SJSA1 (cell line): ENCODE results near the gene SCUBE3. TPM values are rescaled to one million over a fixed set of nuclear protein-coding genes. Genes with fewer than 3 reads are reported as not detected.

Experiments
- DNase-seq, 2 experiments: peaks; one replicate each; pipeline ENCODE4 v3.0.0-alpha.2; 2015 to 2020; ENCODE audit warnings: low spot score in 2 of 2, low read depth in 1 of 2
- H3K27ac ChIP-seq: fragments of 250-450 bp; sonication (Bioruptor Pico); 2 replicates; pipeline ENCODE4 v1.5.1; 2020; ENCODE audit warnings: mild to moderate bottlenecking, moderate library complexity
- H3K27me3 ChIP-seq: fragments of 250-450 bp; sonication (Bioruptor Pico); replicated peaks from 2 replicates; pipeline ENCODE4 v1.5.1; 2020; ENCODE audit warnings: mild to moderate bottlenecking, moderate library complexity
- H3K36me3 ChIP-seq: fragments of 250-450 bp; sonication (Bioruptor Pico); 2 replicates; pipeline ENCODE4 v1.5.1; 2020; ENCODE audit warnings: mild to moderate bottlenecking
- H3K4me1 ChIP-seq: fragments of 250-450 bp; sonication (Bioruptor Pico); replicated peaks from 2 replicates; pipeline ENCODE4 v1.6.1; 2021; ENCODE audit warnings: mild to moderate bottlenecking
- H3K4me3 ChIP-seq: fragments of 250-450 bp; sonication (Bioruptor Pico); 2 replicates; pipeline ENCODE4 v1.5.1; 2020; ENCODE audit warnings: mild to moderate bottlenecking
- H3K9me3 ChIP-seq: fragments of 250-450 bp; sonication (Bioruptor Pico); replicated peaks from 2 replicates; pipeline ENCODE4 v1.5.1; 2020; ENCODE audit warnings: mild to moderate bottlenecking
- total RNA-seq: library from RNA; depleted of rRNA; stranded (reverse); fragments of >200 nt; shearing (Covaris generic); gene quantifications from 2 replicates; pipeline ENCODE4 v1.2.3, GENCODE V29; 2014

SCUBE3 gene
- total RNA-seq, 1 experiment from 2014 or later, result 4.7 TPM

GRCh38 chr6:35185971-35186370 is 27.8 kb upstream of the SCUBE3 start:
- DNase-seq, result no peak
- Histone ChIP-seq H3K36me3 (no peaks in the 10 kb centered on the region), H3K4me3 (no peak overlapping the region), H3K27me3 (no peaks in the 10 kb centered on the region), H3K9me3 (no peaks in the 10 kb centered on the region), H3K27ac (peak overlapping the region; percentile 54), H3K4me1 (peaks cover 44% of the 10 kb centered on the region)

- Histone ChIP-seq H3K9me3 (no peaks in the 10 kb centered on the region), H3K4me1 (peaks cover 44% of the 10 kb centered on the region), H3K4me3 (no peak overlapping the region), H3K27me3 (no peaks in the 10 kb centered on the region), H3K36me3 (no peaks in the 10 kb centered on the region), H3K27ac (no peak overlapping the region)
- no peak for DNase-seq
Observed at GRCh38 chr6:35186571-35186970, 27.2 kb upstream of the SCUBE3 start.

- Histone ChIP-seq H3K27ac (no peak overlapping the region), H3K36me3 (no peaks in the 10 kb centered on the region), H3K4me3 (no peak overlapping the region), H3K4me1 (peaks cover 57% of the 10 kb centered on the region), H3K9me3 (no peaks in the 10 kb centered on the region), H3K27me3 (no peaks in the 10 kb centered on the region)
- DNase-seq, result no peak
Observed at GRCh38 chr6:35188886-35189285, 24.9 kb upstream of the SCUBE3 start.

GRCh38 chr6:35190306-35190705 is 23.4 kb upstream of the SCUBE3 start:
- H3K27me3 ChIP-seq, result no peaks in the 10 kb centered on the region
- no peak for DNase-seq
- no peaks in the 10 kb centered on the region for H3K9me3 ChIP-seq
- H3K4me1 ChIP-seq, result peaks cover 57% of the 10 kb centered on the region
- no peaks in the 10 kb centered on the region for H3K36me3 ChIP-seq
- no peak overlapping the region for H3K27ac ChIP-seq
- H3K4me3 ChIP-seq, result no peak overlapping the region

- Histone ChIP-seq H3K4me1 (peaks cover 59% of the 10 kb centered on the region), H3K9me3 (no peaks in the 10 kb centered on the region), H3K27me3 (no peaks in the 10 kb centered on the region), H3K36me3 (no peaks in the 10 kb centered on the region), H3K4me3 (no peak overlapping the region), H3K27ac (peak overlapping the region; percentile 71)
- DNase-seq, result no peak
Observed at GRCh38 chr6:35191889-35192288, 21.9 kb upstream of the SCUBE3 start.

DNA sequence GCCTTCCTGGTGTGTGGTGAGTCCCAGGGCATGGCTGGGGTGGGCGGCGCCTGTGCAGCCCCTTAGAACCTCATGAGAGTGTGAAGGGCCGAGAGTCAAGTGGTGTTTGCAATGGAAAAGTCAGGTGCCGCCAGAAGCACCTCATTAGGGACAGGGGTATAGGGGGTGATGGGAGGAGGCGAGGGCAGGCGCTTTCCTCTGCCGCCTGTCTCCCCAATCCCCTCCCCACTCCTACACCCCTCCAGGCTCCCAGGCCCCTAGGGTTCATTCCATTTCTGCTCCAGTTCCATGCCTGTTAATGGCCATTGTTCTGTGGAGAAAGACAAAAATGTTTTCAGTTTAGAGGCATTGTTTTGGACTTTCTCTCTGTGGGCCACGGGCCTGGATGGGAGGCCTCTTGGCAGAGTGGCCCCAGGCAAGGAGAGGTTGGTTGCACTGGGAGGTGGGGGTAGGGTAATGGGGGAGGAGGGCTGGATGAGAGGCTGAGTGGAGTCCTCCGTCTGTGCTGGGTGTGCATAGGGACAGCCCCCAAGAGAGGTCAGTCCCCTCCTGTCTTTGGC is 21.4 kb upstream of the SCUBE3 start:
- peaks cover 64% of the 10 kb centered on the region for H3K4me1 ChIP-seq
- H3K9me3 ChIP-seq, result no peaks in the 10 kb centered on the region
- DNase-seq, result no peak
- no peaks in the 10 kb centered on the region for H3K36me3 ChIP-seq
- no peak overlapping the region for H3K4me3 ChIP-seq
- H3K27ac ChIP-seq, result peak overlapping the region; percentile 71
- H3K27me3 ChIP-seq, result no peaks in the 10 kb centered on the region

- H3K27ac ChIP-seq, result no peak overlapping the region
Observed at GRCh38 chr6:35194390-35194789, 19.4 kb upstream of the SCUBE3 start.

DNA sequence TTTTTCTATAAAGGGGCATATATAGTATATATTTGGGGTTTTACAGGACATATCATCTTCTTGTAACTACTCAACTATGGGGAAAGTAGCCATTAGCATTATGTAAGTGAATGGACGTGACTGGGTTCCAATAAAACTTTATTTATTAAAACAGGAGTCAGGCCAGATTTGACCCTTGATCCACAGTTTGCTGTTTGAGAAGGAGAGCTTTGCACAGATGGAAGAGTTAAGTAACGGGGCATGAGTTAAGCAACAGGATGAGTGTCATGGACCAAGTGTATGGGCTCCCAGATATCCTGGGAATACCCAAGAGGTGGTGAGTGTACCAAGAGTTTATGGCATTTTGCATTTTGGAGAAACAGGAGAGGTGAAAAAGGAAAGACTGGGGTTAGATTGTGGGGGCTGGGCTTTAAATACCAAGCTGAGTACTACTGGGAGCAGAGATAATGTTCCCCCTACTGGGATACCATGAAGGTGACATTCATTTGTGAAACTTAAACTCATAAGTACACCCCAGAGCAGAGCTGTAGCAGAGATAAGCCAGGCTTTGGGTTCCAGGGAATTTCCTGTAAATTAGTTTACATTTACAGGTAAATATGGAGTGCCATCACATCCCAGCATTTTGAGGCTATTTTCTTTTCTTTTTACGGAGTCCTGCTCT is 18.5 kb upstream of the SCUBE3 start:
- H3K27ac ChIP-seq, result no peak overlapping the region

More at GRCh38 chr6:35194390-35194789, 19.4 kb upstream of the SCUBE3 start:
- Histone ChIP-seq H3K36me3 (no peaks in the 10 kb centered on the region), H3K27me3 (no peaks in the 10 kb centered on the region), H3K4me1 (peaks cover 84% of the 10 kb centered on the region), H3K9me3 (no peaks in the 10 kb centered on the region), H3K4me3 (no peak overlapping the region)
- no peak for DNase-seq

DNA sequence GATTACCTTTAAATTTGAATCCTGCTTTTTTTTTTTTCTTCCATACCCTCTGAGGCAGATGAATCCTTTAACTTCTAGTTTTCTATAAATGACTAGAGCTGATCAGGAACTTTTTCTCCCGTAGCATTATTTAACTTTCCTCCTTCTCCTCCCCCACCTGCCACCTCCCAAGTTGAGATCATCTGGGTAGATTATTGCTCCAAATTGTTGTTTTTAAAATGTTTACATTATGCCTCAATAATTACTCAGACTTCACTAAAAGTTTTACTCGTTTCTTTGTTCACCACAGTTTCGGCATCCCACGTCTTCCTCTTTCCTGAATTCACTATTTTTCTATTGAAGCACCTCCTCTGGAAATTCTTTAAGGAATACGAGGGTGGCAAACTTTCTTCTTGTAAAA is 16.6 kb upstream of the SCUBE3 start:
- peak in 1 of 2 experiments; percentile 67 for DNase-seq
- no peak overlapping the region for H3K4me3 ChIP-seq
- H3K27ac ChIP-seq, result peak overlapping the region; percentile 46
- peaks cover 92% of the 10 kb centered on the region for H3K4me1 ChIP-seq
- no peaks in the 10 kb centered on the region for H3K27me3 ChIP-seq
- no peaks in the 10 kb centered on the region for H3K36me3 ChIP-seq
- no peaks in the 10 kb centered on the region for H3K9me3 ChIP-seq

More for the DNA sequence above, 18.5 kb upstream of the SCUBE3 start:
- Histone ChIP-seq H3K9me3 (no peaks in the 10 kb centered on the region), H3K36me3 (no peaks in the 10 kb centered on the region), H3K4me1 (peaks cover 91% of the 10 kb centered on the region), H3K27me3 (no peaks in the 10 kb centered on the region), H3K4me3 (no peak overlapping the region)
- no peak for DNase-seq

DNA sequence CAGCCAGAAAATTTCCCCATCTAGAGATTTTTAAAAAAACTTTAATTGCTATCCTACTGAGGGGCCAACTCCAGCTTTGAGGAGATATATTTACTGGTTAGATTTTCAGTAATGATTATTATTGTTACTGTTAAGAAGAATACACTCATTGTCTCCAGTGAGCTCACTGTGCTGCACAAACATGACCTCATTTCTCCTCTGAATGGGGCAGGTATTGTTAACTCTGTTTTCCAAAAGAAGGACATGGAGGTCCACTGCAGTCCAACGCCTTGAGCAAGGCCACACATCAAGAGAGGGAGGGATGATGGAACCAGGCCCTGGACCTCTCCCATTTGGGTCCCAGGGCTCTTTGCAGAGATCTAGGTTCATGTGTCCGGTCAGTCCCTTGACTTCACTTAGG is 13.9 kb upstream of the SCUBE3 start:
- peaks cover 92% of the 10 kb centered on the region for H3K4me1 ChIP-seq
- no peaks in the 10 kb centered on the region for H3K27me3 ChIP-seq
- peak in 1 of 2 experiments; percentile 63 for DNase-seq
- no peaks in the 10 kb centered on the region for H3K36me3 ChIP-seq
- no peaks in the 10 kb centered on the region for H3K9me3 ChIP-seq
- H3K27ac ChIP-seq, result peak overlapping the region; percentile 19
- no peak overlapping the region for H3K4me3 ChIP-seq

DNA sequence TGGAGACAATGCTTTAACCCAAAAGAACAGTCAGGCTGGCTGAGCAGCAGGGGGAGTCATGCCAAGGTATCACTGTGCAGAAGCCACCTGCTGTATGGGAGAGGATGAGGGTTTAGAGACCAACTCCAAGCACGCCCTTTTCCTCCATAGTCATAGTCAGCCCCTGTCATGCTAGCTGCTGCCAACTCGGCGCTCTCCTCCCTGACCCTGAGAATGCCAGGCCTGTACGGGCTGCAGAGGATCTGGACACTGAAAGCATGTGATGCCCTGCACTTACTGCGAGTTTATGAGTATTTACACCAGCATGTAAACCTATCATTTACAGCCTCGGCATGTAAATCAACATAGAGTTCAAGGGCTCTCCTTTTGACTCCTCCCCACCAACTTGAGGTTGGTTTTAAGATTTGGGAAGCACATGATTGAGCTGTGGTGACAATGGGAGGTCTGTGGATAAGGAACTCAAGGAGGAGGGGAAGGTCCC is 11.7 kb upstream of the SCUBE3 start:
- no peaks in the 10 kb centered on the region for H3K27me3 ChIP-seq

DNA sequence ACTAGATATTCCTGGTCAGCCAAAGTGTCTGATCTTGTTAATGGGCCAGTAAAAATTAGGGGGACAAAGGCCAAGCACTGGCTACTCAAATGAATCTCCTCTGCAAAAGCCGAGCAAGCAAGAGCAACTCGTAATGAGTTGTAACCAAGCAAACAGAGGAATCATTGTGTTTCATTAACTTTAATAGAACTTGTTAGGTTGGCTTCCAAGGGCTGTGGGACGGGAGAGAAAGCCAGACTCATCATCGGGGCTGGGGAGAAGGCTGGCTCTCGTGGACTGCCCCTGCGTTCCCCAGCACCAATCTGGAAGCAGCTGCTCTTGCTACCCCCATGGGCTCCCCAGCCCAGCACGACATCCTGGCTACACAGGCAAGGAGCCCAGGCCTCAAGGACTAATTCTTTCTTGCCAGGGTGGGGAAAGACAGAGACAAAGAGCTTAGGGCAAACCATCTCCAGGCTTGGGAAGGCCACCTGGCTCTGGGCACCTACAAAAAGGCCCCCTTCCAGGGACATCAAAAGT is 10.5 kb upstream of the SCUBE3 start:
- Histone ChIP-seq H3K9me3 (no peaks in the 10 kb centered on the region), H3K27me3 (no peaks in the 10 kb centered on the region), H3K36me3 (no peaks in the 10 kb centered on the region), H3K4me3 (no peak overlapping the region), H3K27ac (peak overlapping the region; percentile 26; the same call in 1 of the 2 replicates), H3K4me1 (peaks cover 67% of the 10 kb centered on the region)
- DNase-seq, result no peak

More for the DNA sequence above, 11.7 kb upstream of the SCUBE3 start:
- no peak overlapping the region for H3K4me3 ChIP-seq
- no peaks in the 10 kb centered on the region for H3K9me3 ChIP-seq
- H3K36me3 ChIP-seq, result no peaks in the 10 kb centered on the region
- peak in 1 of 2 experiments; percentile 56 for DNase-seq
- no peak overlapping the region for H3K27ac ChIP-seq
- H3K4me1 ChIP-seq, result peaks cover 78% of the 10 kb centered on the region

- H3K9me3 ChIP-seq, result no peaks in the 10 kb centered on the region
- DNase-seq, result peak; percentile 66 to 84
- peak overlapping the region; percentile 26 for H3K27ac ChIP-seq
- H3K27me3 ChIP-seq, result no peaks in the 10 kb centered on the region
- no peaks in the 10 kb centered on the region for H3K36me3 ChIP-seq
- H3K4me3 ChIP-seq, result no peak overlapping the region
- H3K4me1 ChIP-seq, result peaks cover 63% of the 10 kb centered on the region
Observed at GRCh38 chr6:35203680-35204079, 10.1 kb upstream of the SCUBE3 start.

- no peak for DNase-seq
- H3K27me3 ChIP-seq, result no peaks in the 10 kb centered on the region
- no peak overlapping the region for H3K27ac ChIP-seq
- no peaks in the 10 kb centered on the region for H3K9me3 ChIP-seq
- no peak overlapping the region for H3K4me3 ChIP-seq
- peaks cover 39% of the 10 kb centered on the region for H3K4me1 ChIP-seq
- no peaks in the 10 kb centered on the region for H3K36me3 ChIP-seq
Observed at GRCh38 chr6:35206346-35206745, 7.4 kb upstream of the SCUBE3 start.
